Right cardiac atrium (tissue), 5 donors: ENCODE data around the gene SNX18. TPM values are rescaled to one million over a fixed set of nuclear protein-coding genes. Genes with fewer than 3 reads are reported as not detected.

Experiments used
- ATAC-seq, 2 donors: fragments of 200-7000 bp; cut with Tn5 transposase; one replicate each; pipeline versions ENCODE4 v1.8.0 to v1.9.1; 2020; ENCODE audit warnings: moderate library complexity in 2 of 2, mild to moderate bottlenecking in 1 of 2
- DNase-seq, 3 donors: peaks; one replicate each; pipeline ENCODE4 v3.0.0-alpha.2; 2020
- H3K27ac ChIP-seq: one replicate; pipeline ENCODE4 v1.5.1; 2013; ENCODE audit warnings: mild to moderate bottlenecking, low read length, control low read depth, moderate library complexity
- H3K27me3 ChIP-seq: one replicate; pipeline ENCODE4 v1.6.1; 2013; ENCODE audit not compliant: control insufficient read depth, insufficient read depth
- H3K4me1 ChIP-seq: one replicate; pipeline ENCODE4 v1.6.1; 2013; ENCODE audit warnings: low read length; ENCODE audit not compliant: control insufficient read depth, insufficient read depth
- H3K4me3 ChIP-seq: one replicate; pipeline ENCODE4 v1.5.1; 2013; ENCODE audit warnings: low read length, control low read depth
- H3K9me3 ChIP-seq: one replicate; pipeline ENCODE4 v1.6.1; 2013; ENCODE audit warnings: low read length; ENCODE audit not compliant: control insufficient read depth
- WGBS: extraction: QIAGEN DNeasy Blood & Tissue Kit; methylation state at CpG from one replicate; pipeline ENCODE4 v1.1.7; 2013; 5-methylcytosine and 5-hydroxymethylcytosine counted together
- intact Hi-C, 4 donors: fragments of 100-400 bp; cut with DNase I; formaldehyde crosslinking; loops; one replicate each; pipeline versions ENCODE4 v1.11.0 to v1.14.0; 2022 to 2023
- polyA plus RNA-seq: library from polyadenylated mRNA; stranded (reverse); fragments of 200-250 nt; gene quantifications from one replicate; pipeline ENCODE4 v1.2.3, GENCODE V29; 2013
- total RNA-seq, 4 donors: library from RNA; stranded (reverse); fragmentation: NEBNext Ultra II Directional; extraction: Animal tissue kit (Norgen Biotek cat#: 25700); gene quantifications; one replicate each; pipeline ENCODE4 v1.2.1, GENCODE V29; 2021
- donor health status: healthy with polysubstance abuse.
- donor health status: DM: no; HTN: yes; CAD: no.
- donor health status: DM: no; HTN: no; CAD: no.
- donor health status: DM: no; HTN: yes; CAD: no; lungs with severe emphysema.
- donor health status: DM: yes; HTN: yes; CAD: no.

The SNX18 gene
- total and polyA plus RNA-seq, 5 donors: 3.8 to 14.0 (median 12.8) TPM

DNA sequence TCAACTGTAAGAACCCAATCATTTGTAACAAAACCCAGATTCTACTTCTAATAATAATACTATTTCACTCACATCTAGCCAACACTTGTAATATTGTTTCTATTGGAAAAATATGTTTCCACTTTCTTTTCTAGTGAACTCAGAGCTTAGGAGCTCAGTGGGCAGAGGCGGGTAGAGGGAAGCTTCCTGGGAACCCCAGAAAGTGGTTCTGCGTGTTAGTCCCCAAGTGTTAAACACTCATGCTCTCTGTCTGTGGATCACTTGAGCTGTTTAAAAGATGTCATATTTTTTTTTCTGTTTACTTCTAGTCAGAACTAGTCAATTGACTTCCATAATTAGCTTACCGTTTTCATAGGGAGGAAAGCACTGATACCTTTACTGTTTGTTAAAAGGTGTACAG is 20.6 kb downstream of the SNX18 start:
- Histone ChIP-seq H3K9me3 (no peaks in the 10 kb centered on the region), H3K27ac (no peak overlapping the region), H3K27me3 (no peaks in the 10 kb centered on the region), H3K4me3 (no peak overlapping the region), H3K4me1 (peaks cover 17% of the 10 kb centered on the region)
- ATAC-seq (no peak), DNase-seq (no peak)
- intact Hi-C loops: no loop called here
- 67% methylated on average over 3 of the region's 3 CpGs for WGBS

DNA sequence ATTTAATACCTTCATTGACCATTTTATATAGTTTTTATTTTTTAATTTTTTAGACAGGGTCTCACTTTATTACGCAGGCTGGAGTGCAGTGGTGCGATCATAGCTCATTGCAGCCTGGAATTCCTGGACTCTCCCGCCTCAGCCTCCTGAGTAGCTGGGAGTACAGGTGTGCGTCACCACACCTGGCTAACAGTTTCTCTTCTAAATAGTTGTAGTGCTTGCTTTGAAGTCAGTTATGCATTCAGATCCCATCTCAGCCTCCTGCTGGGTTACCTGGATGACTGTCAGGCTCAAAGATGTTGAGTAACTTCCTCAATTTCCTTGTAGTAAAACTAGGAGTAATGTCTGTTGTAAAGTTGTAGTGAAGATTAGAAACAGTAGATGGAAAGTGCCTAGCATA is 21.4 kb downstream of the SNX18 start:
- 100% methylated on average over 4 of the region's 4 CpGs for WGBS
- H3K27me3 ChIP-seq: no peaks in the 10 kb centered on the region
- H3K27ac ChIP-seq: no peak overlapping the region
- peaks cover 9% of the 10 kb centered on the region for H3K4me1 ChIP-seq
- ATAC-seq (no peak), DNase-seq (no peak)
- intact Hi-C loops: no loop called here
- no peak overlapping the region for H3K4me3 ChIP-seq
- H3K9me3 ChIP-seq: no peaks in the 10 kb centered on the region

DNA sequence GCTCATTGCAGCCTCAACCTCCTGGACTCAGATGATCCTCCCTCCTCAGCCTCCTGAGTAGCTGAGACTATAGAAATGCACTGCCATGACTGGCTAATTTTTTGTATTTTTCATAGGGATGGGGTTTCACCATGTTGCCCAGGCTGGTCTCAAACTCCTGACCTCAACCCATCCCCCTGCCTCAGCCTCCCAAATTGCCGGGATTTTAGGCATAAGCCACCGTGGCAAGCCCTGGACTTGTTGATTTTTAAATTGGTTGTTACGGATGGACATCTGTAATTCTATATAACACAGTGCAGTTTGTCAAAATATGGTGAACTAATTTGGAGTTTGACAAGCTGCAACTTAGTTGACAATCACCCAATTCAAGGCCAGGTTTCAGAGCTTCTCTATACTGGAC is 22.7 kb downstream of the SNX18 start:
- Histone ChIP-seq H3K27ac (no peak overlapping the region), H3K9me3 (no peaks in the 10 kb centered on the region), H3K4me1 (peaks cover 3% of the 10 kb centered on the region), H3K4me3 (no peak overlapping the region), H3K27me3 (no peaks in the 10 kb centered on the region)
- WGBS: 97% methylated on average over 3 of the region's 3 CpGs
- DNase-seq: no peak
- intact Hi-C loops: no loop called here
- ATAC-seq: no peak

DNA sequence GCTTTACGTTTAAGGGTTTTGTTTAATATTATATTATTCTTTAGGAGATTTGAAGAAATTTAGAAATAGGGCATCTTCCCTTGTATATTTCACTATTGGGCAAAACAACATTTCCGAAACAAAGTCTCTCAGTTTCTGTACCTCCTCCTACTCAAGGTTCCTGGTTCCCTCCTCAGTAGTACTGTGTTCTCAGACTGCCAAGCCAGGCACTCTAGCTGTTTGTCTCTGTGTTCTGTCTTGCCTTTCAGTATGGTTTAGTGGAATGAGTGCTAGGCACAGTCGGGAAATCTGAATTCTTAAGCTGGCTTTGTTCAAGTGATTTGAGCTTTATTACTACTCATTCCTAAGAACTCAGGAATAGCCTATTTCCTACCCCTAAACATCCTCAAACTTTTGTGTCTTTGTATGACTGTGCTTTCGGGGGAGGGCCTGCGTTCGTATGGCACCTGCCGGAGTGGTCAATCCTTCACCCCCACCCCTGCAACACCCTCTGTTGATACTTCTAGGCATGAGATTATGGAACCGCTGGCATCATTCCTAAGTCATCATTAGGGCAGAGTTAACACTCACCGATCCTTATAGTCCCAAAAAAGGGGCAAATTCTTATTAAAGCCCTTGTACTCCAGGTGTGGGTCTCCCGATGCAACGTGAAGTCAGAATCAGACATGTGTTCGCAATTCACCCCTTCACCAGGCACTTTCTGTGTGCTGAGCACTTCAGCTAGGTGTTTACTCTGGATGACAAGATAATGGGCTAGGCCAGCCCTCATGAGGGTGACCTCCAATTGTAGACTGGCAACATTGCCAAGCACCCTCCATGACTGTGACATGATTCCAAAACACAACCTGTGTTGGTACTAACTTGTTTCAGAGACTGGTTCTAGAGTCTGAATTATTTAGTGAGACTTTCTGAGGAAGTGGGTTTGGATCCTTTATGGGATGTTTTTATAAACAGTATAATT is 24.5 kb downstream of the SNX18 start:
- ATAC-seq: peak; percentile 74 to 82
- intact Hi-C loops: no loop called here
- Histone ChIP-seq H3K4me3 (no peak overlapping the region), H3K9me3 (no peaks in the 10 kb centered on the region), H3K4me1 (peaks cover 3% of the 10 kb centered on the region), H3K27ac (no peak overlapping the region), H3K27me3 (no peaks in the 10 kb centered on the region)
- 72% methylated on average over 12 of the region's 12 CpGs for WGBS
- no peak for DNase-seq

DNA sequence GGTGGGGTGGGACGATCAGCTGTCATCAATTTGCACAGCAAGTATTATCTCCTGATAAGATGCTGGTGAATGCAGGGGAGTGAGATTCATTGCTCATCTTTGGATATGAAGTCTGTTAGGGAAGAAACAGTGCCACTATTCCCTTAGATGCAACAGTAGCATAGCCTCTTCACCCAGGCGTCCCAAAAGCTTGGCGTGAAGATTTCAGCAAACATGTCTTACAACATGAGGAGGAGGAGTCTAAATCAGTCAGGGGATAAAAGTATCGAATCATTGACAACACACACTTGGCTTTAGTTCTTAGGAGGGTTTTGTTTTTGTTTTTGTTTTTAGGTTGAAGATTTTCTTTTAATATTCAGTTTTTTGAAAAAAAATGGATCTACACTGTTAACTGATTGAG is 26.5 kb downstream of the SNX18 start:
- H3K27ac ChIP-seq: no peak overlapping the region
- H3K27me3 ChIP-seq: no peaks in the 10 kb centered on the region
- H3K4me3 ChIP-seq: no peak overlapping the region
- intact Hi-C loops: no loop called here
- ATAC-seq: no peak
- peaks cover 11% of the 10 kb centered on the region for H3K4me1 ChIP-seq
- DNase-seq: no peak
- 62% methylated on average over 4 of the region's 4 CpGs for WGBS
- H3K9me3 ChIP-seq: no peaks in the 10 kb centered on the region

DNA sequence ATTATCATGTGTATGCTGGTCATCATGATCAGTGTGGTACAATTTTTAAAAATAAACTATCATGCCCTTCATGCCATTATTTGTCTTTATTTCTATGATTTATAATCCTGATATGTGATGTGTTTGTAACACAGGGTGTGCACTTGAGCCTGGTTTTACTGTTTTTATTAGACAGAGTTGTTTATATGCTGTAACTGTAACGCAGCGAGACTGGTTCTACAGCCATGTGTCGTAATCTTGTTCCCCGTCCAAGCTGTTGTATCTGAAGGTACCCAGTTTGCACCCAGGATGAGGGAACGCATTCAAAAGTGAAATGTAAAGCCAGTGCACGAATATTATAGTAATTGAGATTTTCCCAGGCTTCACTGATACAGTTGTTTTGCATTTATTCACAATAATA is 28.2 kb downstream of the SNX18 start:
- Histone ChIP-seq H3K27me3 (no peaks in the 10 kb centered on the region), H3K4me3 (no peak overlapping the region), H3K27ac (no peak overlapping the region), H3K9me3 (no peaks in the 10 kb centered on the region), H3K4me1 (peaks cover 11% of the 10 kb centered on the region)
- ATAC-seq (no peak), DNase-seq (no peak)
- intact Hi-C loops: no loop called here
- WGBS: 94% methylated on average over 6 of the region's 6 CpGs

DNA sequence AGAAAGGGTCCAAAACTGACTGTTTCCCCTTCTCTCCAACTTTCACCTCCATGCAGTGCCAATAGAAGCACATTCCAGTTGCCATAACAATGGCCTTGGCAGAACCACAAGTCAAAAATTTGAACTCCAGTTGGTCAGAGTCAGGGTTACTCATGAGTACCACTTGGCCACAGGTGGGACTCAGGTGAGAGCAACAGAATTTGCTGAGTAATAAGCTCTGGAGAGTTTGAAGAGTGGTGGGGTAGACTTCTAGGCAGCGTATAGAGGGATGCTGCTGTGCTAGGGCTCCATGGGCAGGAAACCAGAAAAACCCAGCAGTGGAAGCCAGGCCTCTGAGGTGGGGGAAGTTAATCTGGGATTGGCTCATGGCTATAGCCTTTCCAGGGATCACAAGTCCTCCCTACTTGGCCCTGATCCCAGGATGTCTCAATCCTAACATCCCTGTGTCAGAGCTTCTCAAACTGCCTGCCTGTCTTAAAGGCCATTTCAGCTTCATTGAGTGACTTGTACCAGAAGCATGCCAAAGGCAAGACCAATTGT is 30.2 kb downstream of the SNX18 start:
- Histone ChIP-seq H3K4me1 (peaks cover 7% of the 10 kb centered on the region), H3K27ac (no peak overlapping the region), H3K27me3 (no peaks in the 10 kb centered on the region), H3K9me3 (no peaks in the 10 kb centered on the region), H3K4me3 (no peak overlapping the region)
- ATAC-seq (peak; percentile 84 to 93), DNase-seq (peak; percentile 54 to 67 (median 64))
- 55% methylated on average over 1 of the region's 1 CpG for WGBS
- intact Hi-C loops: no loop called here

DNA sequence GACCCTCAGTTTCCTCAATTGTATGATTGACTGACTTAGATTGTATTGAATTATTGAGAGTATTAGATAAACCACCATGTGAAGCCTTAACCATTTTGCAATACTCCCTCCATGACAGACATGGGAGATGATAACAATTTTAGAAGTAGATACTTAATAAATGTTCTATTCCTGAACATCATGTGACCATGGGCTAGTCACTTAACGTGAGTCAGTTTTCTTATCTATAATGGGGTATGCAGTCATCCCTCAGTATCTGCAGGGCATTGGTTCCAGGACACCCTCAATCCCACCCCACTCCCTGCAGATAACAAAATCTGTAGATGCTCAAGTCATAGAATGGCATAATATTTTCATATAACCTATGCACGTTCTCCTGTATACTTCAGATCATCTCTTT is 31.0 kb downstream of the SNX18 start:
- DNase-seq (no peak), ATAC-seq (peak in 1 of 2 donors; percentile 49)
- Histone ChIP-seq H3K27me3 (no peaks in the 10 kb centered on the region), H3K9me3 (no peaks in the 10 kb centered on the region), H3K27ac (no peak overlapping the region), H3K4me1 (peaks cover 7% of the 10 kb centered on the region), H3K4me3 (no peak overlapping the region)
- WGBS: 67% methylated on average over 2 of the region's 2 CpGs
- intact Hi-C loops: no loop called here

DNA sequence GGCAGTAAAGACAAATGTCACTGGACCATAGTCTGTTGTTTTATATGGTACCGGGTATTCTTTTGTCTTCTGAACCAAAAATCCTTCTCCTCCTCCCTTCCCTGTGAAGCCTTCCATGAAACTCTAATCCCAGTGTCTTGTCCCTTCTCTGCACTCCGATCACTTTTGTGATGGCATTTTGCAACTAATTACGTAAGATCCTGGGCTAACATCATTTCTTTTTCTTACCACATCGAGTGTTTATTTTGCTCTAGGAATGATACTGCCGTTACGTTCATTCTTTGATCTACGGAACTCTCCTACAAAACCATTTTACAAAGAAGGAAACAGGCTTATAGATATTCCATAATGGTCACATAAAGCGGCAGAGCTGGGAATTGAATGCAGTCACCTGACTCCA is 33.7 kb downstream of the SNX18 start:
- no peak for DNase-seq
- no peaks in the 10 kb centered on the region for H3K27me3 ChIP-seq
- WGBS: 83% methylated on average over 8 of the region's 8 CpGs
- no peak for ATAC-seq
- H3K9me3 ChIP-seq: no peaks in the 10 kb centered on the region
- no peak overlapping the region for H3K4me3 ChIP-seq
- intact Hi-C loops: no loop called here
- peaks cover 7% of the 10 kb centered on the region for H3K4me1 ChIP-seq
- H3K27ac ChIP-seq: no peak overlapping the region

DNA sequence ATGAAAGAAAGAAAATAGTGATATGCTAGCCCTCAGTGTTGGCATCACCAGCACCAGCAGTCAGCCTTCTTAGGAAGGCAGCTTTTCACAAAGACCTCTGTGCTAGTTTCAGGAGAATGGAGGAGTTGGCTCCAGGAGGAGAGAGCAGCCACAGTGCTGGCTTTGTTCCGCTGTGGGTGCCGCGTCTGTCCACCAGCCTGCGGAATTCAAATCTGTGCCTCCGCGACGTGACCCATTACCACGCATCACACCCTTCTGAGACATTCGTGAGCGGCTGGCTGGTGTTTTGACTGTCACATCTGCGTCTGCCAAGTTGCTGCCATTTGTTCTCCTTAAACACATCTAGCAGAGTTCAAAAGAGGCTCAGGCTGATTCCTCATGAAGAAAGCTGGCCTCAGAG is 34.4 kb downstream of the SNX18 start:
- no peak overlapping the region for H3K27ac ChIP-seq
- no peaks in the 10 kb centered on the region for H3K27me3 ChIP-seq
- 91% methylated on average over 11 of the region's 11 CpGs for WGBS
- no peak for DNase-seq
- intact Hi-C loops: no loop called here
- ATAC-seq: no peak
- peaks cover 7% of the 10 kb centered on the region for H3K4me1 ChIP-seq
- H3K4me3 ChIP-seq: no peak overlapping the region
- no peaks in the 10 kb centered on the region for H3K9me3 ChIP-seq

DNA sequence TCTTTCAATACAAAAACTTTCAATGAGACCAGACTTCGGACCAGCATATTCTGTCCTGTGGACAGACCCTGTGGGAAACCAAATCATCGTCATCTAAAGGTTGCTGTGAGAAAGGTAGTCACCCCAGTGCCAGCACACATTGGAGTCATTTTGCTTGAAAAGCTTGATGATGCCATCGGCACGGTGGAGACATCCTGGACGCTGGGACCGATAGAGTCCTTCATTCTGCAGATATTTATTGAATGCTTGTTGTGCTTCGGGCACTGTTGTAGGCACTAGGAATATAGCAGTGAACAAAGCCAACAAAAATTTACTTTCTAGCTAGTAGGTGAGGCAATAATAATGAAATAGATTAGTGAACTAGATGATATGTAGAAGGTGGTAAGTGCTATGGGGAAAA is 34.9 kb downstream of the SNX18 start:
- ATAC-seq: no peak
- 98% methylated on average over 7 of the region's 7 CpGs for whole genome bisulfite sequencing
- H3K9me3 ChIP-seq: no peaks in the 10 kb centered on the region
- no peaks in the 10 kb centered on the region for H3K27me3 ChIP-seq
- intact Hi-C loops: no loop called here
- no peak overlapping the region for H3K4me3 ChIP-seq
- no peak overlapping the region for H3K27ac ChIP-seq
- H3K4me1 ChIP-seq: peaks cover 7% of the 10 kb centered on the region
- no peak for DNase-seq
